Femur (tissue), 1 donor: Measurements from ENCODE around the gene BSG.
"Not testable (repeated sequence)": the region's sequence is repeated elsewhere in the genome, so short reads cannot be mapped to it uniquely, and the experiment has no call there.

Experiments
- DNase-seq: peaks from one replicate; pipeline ENCODE4 v3.0.0-alpha.2; 2017

Gene BSG

DNA sequence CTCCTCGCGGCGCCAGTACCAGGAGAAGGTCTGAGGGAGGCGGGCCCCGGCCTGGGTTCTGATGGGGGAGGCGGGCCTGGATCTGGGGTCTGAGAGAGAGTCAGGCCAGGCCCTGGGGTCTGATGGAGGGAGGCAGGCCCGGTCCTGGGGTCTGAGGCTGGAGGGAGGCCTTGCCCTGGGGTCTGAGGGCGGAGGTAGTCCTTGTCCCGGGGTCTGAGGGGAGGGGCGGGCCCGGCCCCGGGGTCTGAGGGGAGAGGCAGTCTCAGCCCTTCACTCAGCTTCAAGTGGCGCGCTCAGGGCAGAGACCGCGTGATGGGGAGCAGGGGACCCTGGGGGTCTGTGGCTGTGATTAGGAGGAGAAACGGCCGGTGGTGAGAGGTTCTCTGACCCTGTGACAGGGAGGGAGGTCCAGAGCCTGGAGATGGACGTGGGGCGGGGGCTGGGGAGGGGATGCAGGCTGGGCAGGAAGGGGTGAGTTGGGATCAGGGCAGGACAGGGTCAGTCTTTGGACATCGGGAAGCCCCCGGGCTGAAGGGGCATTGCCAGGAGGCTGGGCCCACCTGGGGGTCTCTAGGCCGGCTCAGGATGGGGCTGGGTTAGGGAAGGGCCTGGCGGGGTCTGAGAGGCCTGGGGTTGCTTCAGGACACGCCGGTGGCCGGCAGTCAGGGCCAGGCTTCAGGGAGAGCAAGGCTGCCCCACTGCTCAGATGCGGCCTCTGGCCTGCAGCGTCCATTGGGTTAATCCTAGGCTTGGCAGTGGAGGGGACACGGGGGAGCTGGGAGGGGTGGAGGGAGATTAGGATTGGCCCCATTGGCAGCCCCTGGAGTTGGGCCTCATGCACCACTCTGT is 36.0 kb downstream of the BSG start:
- DNase-seq, result no peak

DNA sequence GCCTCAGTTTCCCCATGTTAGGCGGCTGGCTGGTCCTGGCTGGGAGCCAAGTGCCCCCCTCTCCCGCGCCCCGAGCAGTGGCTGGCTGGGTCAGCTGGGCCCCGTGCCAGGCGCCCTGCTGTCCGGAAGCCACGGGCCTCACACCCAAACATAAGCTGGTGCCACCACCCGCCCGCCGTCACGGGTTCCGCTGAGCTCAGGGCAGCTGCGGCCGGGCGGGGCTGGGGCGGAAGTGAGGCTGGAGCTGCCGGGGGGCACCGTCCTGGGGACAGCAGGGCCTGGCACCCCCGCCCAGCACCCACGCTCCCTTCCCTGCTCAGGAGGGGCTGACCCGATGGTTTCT is 36.6 kb downstream of the BSG start:
- DNase-seq, result peak; percentile 60

DNA sequence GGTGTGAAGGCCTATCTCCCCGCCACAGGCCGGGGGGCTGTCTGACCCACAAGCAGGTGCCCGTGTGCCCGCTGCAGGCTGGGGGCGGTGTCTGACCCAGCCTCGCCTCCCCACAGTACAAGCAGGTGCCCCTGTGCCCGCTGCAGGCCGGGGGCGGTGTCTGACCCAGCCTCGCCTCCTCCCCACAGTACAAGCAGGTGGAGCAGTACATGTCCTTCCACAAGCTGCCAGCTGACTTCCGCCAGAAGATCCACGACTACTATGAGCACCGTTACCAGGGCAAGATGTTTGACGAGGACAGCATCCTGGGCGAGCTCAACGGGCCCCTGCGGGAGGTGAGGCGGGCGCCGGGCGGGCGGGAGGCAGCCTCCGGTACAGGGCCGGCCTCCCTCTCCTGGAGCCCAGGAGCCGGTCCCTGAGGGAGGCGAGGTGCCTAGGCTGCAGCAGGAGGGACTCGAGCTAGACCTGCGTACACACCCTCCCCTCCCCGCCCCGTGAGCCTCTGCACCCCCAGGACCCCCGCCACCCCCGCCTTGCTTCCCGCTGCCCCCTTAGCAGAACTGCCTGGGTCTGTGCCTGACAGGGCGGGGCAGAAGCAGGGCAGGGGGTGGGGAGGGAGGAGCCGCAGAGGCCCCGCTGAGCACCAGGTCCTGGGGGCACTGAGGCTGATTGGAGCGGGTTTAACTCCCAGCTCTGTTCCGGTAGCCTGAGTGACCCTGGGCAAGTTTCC is 37.8 kb downstream of the BSG start:
- no peak for DNase-seq

DNA sequence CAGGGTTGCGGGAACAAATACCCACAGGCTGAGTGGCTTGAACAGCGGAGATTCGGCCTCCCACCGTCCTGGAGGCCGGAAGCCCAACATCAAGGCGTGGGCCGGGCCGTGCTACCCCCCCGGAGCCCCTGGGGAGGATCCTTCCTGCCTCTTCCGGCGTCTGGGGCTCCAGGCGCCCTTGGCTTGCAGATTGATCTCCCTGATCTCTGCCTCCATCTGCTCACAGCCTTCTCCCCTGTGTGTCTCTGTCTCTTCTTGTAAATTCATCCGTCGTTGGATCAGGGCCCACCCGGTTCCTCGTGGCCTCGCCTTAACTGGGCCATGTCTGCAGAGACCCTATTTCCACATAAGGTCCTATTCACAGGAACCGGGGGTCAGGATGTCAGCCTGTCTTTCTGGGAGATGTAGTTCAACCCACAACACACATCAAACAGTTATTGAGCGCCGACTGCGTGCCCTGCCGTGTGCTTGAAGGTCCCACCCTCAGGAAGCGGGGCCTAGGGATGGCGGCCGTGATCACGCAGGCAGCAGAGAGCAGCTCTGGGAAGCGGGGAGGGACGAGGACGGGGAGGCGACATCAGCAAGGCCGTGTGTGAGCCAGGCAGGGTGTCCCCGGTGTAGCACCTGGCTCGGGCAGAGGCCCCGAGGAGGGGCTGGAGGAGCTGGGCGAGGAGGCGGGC is 38.5 kb downstream of the BSG start:
- DNase-seq, result peak; percentile 61

DNA sequence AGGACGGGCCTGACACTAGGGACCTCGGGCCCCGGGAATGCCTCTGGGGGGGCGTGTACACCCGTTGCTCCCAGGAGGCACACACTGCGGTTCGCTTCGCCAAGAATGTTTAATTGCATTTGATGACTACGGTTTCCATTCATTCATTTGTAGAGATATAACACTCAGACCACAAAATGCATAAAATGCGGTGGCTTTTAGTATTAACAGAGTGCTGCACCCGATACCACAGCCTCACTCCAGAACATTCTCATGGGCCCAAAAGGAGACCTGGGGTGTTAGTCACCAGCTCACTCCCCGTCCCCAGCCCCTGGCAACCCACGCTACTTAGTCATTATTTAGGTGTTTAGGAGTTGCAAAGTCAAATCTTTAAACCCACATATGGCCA is 39.1 kb downstream of the BSG start:
- DNase-seq, result no peak

DNA sequence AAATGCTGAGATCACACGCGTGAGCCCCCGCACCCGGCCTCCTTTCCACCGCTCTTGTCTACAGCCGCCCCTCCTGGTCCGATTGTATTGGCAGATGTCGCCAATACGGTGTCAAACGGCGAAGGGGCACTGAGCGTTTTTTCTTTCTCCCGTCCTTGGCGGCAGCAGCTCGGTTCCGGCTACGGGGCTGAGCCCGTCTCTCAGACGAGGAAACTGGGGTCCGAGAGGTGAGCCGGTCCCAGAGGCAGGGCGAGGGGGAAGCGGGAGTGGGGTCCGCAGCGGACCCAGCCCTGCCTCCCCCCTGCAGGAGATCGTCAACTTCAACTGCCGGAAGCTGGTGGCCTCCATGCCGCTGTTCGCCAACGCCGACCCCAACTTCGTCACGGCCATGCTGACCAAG is 40.5 kb downstream of the BSG start:
- DNase-seq, result no peak

DNA sequence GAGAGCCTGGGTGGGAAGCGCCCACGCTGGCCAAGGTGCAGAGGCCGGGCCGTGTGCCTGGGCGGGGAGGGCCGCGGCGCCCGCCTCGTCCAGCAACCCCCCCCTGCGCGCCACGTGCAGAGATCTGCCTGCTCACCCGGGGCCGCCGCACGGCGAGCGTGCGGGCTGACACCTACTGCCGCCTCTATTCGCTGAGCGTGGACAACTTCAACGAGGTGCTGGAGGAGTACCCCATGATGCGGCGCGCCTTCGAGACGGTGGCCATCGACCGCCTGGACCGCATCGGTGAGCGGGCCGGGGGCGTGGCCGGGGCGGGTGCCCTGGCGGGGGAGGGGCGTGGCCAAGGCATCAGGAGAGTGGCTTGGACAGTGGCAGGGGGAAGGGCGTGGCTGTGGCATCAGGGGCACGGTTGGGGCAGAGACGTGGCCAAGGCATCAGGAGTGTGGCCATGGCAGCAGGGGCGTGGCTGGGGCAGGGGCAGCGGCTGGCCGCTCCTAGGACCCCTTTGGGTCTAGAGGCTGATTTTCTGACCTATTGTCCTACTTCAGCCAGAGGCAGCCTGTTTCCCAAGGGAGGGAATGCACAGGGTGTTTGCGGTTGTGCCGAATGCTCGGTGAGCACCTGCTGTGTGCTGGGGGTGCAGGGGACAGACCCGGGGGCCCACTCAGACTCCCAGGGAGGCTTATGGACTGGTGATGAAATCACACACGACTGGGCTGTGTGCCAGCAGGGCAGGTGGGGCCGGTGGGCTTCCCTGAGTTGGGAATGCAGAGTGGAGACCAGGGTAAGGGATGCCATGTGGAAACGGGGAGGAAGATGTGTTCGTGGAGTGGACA is 41.6 kb downstream of the BSG start:
- DNase-seq, result no peak

DNA sequence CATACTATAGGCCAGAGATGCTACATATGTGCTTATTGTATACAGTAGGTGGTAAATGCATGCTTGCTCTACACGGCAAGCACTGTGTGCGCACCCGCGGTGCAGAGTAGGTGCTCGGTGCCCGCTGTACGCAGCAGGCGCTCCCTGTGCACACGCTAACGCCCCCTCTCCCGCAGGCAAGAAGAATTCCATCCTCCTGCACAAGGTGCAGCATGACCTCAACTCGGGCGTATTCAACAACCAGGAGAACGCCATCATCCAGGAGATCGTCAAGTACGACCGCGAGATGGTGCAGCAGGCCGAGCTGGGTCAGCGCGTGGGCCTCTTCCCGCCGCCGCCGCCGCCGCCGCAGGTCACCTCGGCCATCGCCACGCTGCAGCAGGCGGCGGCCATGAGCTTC is 43.2 kb downstream of the BSG start:
- no peak for DNase-seq

DNA sequence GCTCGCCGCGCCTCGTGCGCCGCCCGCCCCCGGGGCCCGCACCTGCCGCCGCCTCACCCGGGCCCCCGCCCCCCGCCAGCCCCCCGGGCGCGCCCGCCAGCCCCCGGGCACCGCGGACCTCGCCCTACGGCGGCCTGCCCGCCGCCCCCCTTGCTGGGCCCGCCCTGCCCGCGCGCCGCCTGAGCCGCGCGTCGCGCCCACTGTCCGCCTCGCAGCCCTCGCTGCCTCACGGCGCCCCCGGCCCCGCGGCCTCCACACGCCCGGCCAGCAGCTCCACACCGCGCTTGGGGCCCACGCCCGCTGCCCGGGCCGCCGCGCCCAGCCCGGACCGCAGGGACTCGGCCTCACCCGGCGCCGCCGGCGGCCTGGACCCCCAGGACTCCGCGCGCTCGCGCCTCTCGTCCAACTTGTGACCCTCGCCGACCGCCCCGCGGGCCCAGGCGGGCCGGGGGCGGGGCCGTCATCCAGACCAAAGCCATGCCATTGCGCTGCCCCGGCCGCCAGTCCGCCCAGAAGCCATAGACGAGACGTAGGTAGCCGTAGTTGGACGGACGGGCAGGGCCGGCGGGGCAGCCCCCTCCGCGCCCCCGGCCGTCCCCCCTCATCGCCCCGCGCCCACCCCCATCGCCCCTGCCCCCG is 43.8 kb downstream of the BSG start:
- DNase-seq, result no peak

DNA sequence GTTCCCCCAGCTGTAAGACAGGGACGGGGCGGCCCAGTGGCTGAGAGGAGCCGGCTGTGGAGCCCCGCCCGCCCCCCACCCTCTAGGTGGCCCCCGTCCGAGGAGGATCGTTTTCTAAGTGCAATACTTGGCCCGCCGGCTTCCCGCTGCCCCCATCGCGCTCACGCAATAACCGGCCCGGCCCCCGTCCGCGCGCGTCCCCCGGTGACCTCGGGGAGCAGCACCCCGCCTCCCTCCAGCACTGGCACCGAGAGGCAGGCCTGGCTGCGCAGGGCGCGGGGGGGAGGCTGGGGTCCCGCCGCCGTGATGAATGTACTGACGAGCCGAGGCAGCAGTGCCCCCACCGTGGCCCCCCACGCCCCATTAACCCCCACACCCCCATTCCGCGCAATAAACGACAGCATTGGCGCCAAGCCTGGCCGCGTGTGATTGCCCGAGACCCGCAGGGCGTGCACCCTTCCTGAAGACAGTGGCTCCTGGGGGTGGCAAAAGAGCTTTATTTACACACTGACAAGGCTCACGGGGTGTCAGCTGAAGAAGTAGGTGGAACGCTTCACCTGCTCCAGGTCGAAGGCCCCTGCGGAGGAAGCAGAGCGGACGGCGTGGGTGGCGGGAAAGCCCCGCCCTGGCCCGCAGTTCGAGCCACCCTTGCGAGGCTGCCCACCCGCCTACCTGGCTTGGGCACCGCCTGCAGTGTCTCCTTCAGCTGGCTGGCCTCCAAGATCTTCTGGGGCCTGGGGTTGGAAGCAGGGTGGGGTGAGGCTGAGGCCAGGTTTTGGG is 44.5 kb downstream of the BSG start:
- no peak for DNase-seq

DNA sequence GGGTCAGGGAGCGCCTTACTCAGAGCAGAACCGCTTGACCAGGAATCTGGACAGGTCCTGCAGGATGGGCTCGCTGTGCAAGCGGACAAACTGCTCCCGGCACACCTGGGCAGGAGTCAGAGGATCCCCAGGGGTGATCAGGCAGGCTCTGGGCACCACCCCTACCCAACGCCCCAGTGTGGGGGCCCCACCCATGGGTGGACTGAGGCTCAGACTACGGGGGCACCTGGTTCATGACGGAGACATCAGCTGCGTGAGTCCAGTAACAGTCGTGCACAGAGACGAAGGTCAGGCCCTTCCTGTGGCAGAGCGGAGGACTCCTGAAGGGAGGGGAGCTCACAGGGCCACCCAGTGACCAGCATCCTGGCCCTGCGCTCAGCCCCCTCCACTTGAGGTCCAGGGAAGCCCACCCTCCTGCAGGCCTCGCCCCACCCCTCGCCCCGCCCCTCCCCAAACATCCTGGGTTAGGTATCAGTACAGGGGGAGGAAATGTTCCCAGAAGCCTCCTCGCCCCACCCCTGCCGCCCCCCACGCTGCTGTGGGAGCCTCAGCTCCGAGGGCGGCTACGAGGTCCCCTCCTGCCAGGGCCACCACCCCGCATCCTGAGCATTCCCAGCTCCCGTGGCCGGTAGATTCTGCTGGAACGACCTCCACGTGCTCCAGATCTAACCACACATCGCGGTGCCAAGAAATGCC is 45.3 kb downstream of the BSG start:
- no peak for DNase-seq

DNA sequence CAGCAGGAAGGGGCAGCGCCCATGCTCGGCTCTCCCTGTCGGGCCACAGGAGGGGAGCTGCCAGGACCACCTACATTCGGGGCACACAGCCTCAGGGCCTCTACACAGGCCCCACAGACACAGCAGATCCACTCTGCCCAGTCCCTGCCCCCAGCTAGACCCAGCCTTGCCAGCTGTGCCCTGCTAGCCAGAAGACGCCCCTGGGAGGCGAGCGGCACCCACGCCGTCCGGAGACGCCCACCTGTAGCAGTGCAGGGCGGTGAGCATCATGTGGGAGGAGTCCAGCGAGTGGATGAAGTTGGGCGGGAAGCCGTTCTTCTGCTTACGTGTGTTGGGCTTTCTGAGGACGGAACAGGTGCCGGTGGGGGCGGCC is 45.8 kb downstream of the BSG start:
- no peak for DNase-seq

DNA sequence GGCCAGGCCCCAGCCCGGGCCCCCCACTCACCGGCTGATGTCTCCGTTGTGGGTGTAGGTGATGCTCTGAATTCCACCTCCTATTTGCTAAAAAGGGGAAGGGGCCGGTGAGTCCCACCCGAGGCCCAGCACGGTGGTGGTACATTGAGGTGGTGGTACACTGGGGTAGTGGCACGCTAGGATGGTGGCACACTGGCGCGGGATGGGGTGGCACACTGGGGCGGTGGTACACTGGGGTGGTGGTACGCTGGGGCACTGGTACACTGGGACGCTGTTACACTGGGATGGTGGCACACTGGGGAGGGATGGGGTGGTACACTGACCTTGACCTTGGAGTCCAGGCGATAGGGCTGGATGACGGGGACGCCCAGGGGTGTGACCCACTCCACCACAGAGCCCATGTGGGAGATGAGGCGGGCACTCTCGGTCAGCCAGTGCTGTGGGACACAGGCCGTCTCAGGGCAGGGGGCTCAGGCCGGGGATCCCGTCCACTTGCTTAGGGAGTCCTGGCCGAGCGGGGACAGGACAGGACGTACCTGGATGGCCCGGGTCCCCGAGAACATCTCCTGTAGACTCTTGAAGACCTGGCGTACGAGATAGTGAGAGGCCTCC is 46.4 kb downstream of the BSG start:
- DNase-seq, result no peak

DNA sequence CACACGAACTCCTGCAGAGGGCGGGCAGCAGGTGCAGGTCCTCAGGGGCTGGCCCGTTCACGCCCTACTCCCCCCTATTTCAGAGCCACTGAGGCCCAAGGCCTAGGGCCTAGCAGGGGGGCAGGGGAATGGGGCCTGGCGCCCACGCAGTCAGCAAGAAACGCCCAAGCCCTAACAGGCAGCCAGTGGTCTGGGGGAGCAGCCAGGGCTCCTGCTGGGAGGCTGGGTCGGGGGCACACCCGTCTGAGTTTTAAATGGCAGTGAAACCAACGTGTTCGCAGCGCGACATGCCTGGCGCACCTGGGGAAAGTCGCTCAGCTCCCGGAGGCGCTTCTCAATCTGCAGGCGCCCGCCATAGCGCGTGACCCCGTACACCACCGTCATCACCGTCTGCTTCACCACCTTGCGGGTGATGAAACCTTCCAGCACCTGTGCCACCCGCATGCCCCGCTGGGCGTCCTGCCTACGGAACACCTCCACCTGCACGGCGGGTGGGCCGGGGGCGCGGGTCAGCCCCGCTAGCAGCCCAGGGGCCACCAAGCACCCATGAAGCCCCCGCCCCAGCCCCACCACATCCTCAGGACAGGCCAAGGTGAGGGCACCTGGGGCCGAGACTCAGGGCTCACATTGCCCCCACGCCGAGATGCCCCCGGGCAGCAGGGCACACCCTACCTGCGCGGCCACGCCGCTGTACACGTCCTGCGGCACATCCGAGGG is 47.0 kb downstream of the BSG start:
- DNase-seq, result no peak

DNA sequence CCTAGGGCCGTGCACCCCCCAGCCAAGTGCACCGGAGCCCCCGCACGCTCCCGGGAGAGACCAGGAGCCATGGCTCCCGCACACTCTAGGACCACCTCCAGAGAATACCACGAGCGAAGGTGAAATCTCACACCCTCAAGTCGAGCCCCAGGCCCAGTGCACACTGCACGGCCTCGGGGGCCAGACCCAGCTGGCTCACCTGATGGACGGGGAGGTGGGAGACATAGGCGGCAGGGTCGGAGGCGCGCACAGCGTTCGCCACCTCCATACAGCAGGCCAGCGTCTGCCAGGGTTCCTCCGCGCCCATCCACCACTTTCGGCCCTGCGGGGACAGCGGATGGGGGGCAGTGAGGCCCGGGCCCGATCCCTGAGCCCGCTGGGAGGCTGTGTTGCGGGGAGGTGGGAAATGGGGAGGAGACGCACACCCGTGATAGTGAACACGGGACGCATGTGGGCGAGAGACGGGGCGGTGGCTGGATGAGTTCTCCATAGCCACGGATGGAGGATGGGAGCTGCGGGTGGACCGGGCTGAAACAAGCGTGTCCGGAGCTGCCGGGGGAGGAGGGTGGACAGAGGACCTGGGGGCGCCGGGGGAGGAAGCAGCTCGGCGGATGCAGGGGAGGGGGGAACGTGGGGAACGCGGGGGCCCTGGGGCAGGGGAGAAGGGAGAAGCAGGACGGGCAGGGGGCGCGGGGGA is 47.9 kb downstream of the BSG start:
- no peak for DNase-seq

DNA sequence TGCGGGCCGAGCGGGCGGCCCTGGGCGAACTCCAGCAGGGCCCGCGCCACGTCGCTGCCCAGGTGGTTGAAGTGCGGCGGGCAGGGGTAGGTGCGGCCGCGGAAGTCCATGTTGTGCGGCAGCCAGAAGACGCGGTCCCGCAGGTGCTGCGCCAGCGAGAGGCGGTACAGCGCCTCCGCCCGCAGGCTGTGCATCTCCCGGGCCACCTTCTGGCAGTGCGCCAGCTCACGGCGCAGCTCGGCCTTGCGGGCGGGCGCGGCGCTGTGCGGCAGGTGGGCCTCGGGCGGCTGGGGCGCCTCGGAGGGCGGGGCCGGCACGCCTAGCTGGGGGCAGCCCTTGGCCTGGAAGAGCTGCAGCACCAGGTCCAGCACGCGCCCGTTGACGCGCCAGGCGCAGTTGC is 48.8 kb downstream of the BSG start:
- not testable (repeated sequence) for DNase-seq

DNA sequence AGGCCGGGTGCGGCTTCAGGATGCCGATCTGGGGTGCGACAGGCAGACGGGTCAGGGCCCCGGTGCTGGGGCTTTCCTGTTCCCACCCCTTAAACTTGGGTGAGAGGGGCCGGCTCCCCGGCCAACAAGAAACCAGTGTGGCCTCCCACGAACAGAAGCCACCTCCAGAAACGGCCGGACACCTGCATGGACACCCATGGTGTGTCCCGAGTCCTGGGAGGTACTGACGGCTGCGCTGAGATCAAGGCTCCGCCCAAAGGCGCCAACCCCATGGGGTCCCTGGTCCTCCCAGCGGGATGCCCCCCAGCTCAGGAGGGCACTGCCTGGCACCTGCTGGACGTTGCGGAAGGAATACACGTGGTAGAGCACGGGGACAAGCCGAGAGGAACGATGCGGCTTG is 49.4 kb downstream of the BSG start:
- DNase-seq, result no peak

DNA sequence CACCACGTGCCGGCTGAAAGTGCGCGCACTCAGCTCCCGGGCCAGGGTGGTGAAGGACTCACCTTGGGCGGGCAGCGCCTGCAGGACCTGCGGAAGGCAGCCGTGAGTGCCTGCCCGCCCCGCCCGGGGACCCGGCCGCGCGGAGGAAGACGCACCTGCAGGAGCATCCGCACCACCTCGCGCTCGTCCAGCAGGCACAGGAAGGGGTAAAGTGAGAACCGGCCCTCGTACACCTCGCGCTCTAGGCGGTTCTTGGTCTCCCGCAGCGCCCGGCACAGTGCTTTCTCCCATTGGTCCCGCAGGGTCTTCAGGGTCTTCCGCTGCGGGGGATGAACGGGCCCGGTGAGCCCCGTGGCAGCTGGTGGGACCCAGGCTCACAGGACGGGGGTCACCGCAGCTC is 50.3 kb downstream of the BSG start:
- DNase-seq, result no peak

DNA sequence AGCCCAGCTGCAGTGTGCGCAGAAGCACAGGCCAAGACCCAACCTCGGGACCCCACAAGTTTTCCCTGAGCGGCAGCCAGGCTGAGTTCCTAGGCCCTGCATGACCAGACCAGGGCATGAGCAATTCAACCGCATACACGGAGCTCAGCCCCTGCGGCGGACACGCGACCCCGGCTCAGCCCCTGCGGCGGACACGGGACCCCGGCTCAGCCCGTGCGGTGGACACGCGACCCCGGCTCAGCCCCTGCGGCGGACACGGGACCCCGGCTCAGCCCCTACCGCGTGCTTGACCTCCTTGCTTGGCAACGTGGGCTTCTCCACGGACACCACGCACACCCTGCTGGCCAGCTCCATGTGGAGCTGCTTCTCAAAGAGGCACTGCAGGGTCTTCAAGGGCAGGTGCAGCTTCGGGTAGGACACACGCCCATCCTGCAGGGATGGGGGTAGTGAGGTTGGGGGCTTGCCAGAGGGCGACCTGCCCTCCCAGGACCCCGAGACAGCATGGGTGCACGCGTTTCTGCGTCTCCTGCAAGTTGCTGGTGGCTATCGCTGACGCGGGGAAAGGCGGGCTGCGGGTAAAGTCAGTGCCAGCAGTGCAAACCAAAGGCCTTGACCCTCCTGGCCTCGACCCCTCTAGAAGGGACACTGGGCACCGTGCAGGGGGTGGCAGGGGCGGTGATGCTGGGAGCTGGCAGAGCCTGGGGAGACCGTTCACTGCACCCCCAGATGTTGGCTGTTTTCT is 51.0 kb downstream of the BSG start:
- no peak for DNase-seq
